Sigmoid colon (tissue), 7 donors: ENCODE results near the gene CNTNAP4. TPM values are rescaled to one million over a fixed set of nuclear protein-coding genes. Genes with fewer than 3 reads are reported as not detected.

Experiments used
- DNase-seq: peaks from one replicate; pipeline ENCODE4 v3.0.0-alpha.2; 2019
- H3K27ac ChIP-seq, 4 donors: fragments of 200-600 bp; sonication (generic); one replicate each; pipeline ENCODE4 v1.5.1; 2016 to 2019; ENCODE audit warnings: mild to moderate bottlenecking in 1 of 4
- H3K27me3 ChIP-seq, 3 donors: fragments of 200-600 bp; sonication (generic); one replicate each; pipeline ENCODE4 v1.5.1; 2019; ENCODE audit warnings: mild to moderate bottlenecking in 1 of 3
- H3K36me3 ChIP-seq, 4 donors: fragments of 200-600 bp; sonication (generic); one replicate each; pipeline ENCODE4 v1.5.1; 2016 to 2019
- H3K4me1 ChIP-seq, 4 donors: fragments of 200-600 bp; sonication (generic); one replicate each; pipeline ENCODE4 v1.5.1; 2017 to 2019
- H3K4me3 ChIP-seq, 4 donors: fragments of 200-600 bp; sonication (generic); one replicate each; pipeline ENCODE4 v1.5.1; 2017 to 2019; ENCODE audit warnings: mild to moderate bottlenecking in 2 of 4, moderate library complexity in 1 of 4
- H3K9me3 ChIP-seq, 4 donors: fragments of 200-600 bp in 3 of 4; sonication (generic) in 3 of 4; one replicate each; pipeline versions ENCODE4 v1.5.1 to v1.6.1; 2013 to 2019
- EP300 ChIP-seq, 4 donors: sonication (generic); formaldehyde crosslinking; IDR thresholded peaks; one replicate each; pipeline ENCODE4 v1.6.1; 2017; ENCODE audit warnings: antibody characterized with exemption in 4 of 4
- POLR2A ChIP-seq, 2 donors: fragments of 450-650 bp; IDR thresholded peaks; one replicate each; pipeline ENCODE4 v1.6.1; 2016; ENCODE audit warnings: antibody characterized with exemption in 2 of 2, mild to moderate bottlenecking in 2 of 2, moderate library complexity in 2 of 2
- POLR2AphosphoS5 ChIP-seq, 4 donors: sonication (generic); formaldehyde crosslinking; IDR thresholded peaks; one replicate each; pipeline ENCODE4 v1.6.1; 2017; ENCODE audit warnings: antibody characterized with exemption in 4 of 4
- WGBS, 2 donors: extraction: QIAGEN DNeasy Blood & Tissue Kit; methylation state at CpG; one replicate each; pipeline ENCODE4 v1.1.7; 2013; 5-methylcytosine and 5-hydroxymethylcytosine counted together
- intact Hi-C: fragments of 100-400 bp; cut with DNase I; formaldehyde crosslinking; loops from one replicate; pipeline ENCODE4 v1.15.1; 2023
- polyA plus RNA-seq, 3 donors: library from polyadenylated mRNA; stranded (reverse); fragments of 200-250 nt; gene quantifications; one replicate each; pipeline ENCODE4 v1.2.3, GENCODE V29; 2013
- total RNA-seq, 4 donors: library from RNA; depleted of rRNA; stranded (reverse); fragments of >200 nt; gene quantifications; one replicate each; pipeline ENCODE4 v1.1.0, GENCODE V29; 2016
- TF ChIP-seq, protein P1 (sequence below), 4 experiments: fragments of 450-650 bp in 3 of 4; fragments of 200-600 bp in 1 of 4; IDR thresholded peaks; one replicate each; pipeline ENCODE4 v1.5.1; 2016 to 2019; ENCODE audit warnings: antibody characterized with exemption in 4 of 4, mild to moderate bottlenecking in 3 of 4, moderate library complexity in 2 of 4
- donor health status: healthy with polysubstance abuse.
- donor health status: Bipolar disorder and iron deficiency.
- donor health status: healthy.

CNTNAP4 gene
- total and polyA plus RNA-seq, 7 donors = under 0.01 to 1.4 (median 0.22) TPM; not detected in 1

DNA sequence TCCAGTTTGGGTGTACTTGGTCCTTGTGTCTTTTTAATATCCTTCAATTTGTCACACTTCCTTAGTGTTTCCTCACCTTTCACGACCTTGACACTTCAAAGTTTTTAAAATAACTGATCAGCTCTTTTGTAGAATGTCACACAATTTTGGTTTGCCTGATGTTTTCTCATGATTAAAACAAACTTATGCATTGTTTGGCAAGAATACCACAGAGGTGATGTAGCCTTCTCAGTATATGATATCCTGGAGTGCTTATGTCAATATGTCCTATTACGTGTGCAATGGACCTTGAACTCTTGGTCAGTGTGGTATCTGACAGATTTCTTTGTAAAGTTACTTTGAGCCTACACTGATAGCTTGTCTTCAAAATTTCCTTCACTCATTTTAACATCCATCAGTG is 297.4 kb downstream of the CNTNAP4 start:
- no peaks in the 10 kb centered on the region for H3K27me3 ChIP-seq
- H3K36me3 ChIP-seq = no peaks in the 10 kb centered on the region
- no peak for DNase-seq
- no peaks in the 10 kb centered on the region for H3K4me1 ChIP-seq
- TF ChIP-seq EP300 (IDR thresholded peaks at IDR 0.05) (no peak), POLR2A (IDR thresholded peaks at IDR 0.05) (no peak), POLR2AphosphoS5 (IDR thresholded peaks at IDR 0.05) (no peak)
- TF ChIP-seq, protein P1, sequence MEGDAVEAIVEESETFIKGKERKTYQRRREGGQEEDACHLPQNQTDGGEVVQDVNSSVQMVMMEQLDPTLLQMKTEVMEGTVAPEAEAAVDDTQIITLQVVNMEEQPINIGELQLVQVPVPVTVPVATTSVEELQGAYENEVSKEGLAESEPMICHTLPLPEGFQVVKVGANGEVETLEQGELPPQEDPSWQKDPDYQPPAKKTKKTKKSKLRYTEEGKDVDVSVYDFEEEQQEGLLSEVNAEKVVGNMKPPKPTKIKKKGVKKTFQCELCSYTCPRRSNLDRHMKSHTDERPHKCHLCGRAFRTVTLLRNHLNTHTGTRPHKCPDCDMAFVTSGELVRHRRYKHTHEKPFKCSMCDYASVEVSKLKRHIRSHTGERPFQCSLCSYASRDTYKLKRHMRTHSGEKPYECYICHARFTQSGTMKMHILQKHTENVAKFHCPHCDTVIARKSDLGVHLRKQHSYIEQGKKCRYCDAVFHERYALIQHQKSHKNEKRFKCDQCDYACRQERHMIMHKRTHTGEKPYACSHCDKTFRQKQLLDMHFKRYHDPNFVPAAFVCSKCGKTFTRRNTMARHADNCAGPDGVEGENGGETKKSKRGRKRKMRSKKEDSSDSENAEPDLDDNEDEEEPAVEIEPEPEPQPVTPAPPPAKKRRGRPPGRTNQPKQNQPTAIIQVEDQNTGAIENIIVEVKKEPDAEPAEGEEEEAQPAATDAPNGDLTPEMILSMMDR (IDR thresholded peaks at IDR 0.05) = no peak
- intact Hi-C loops = no loop called here
- H3K27ac ChIP-seq = no peak overlapping the region
- no peak overlapping the region for H3K4me3 ChIP-seq
- no peaks in the 10 kb centered on the region for H3K9me3 ChIP-seq
- WGBS, 2 donors = 16 to 58% methylated on average over 2 of the region's 2 CpGs

DNA sequence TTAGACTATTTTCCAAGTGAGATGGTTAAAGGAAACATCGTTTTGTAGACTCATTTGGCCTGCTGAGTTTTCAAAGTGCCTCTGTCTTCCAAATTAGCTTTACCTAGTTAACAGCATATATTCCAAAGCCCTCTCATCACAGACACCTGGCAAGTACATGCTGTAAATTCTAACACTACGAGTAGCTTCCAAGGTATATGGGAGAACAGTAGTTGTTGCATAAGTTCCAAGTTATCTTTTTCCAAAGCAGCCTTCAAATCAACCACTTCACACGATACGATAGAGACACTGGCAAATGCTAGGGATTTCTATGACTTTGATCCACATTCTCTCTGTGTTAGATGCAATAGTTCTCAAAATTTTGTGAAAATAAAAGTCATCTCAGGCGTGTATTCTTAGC is 299.3 kb downstream of the CNTNAP4 start:
- Histone ChIP-seq H3K9me3 (no peaks in the 10 kb centered on the region), H3K36me3 (no peaks in the 10 kb centered on the region), H3K4me1 (no peaks in the 10 kb centered on the region), H3K27me3 (no peaks in the 10 kb centered on the region), H3K4me3 (no peak overlapping the region), H3K27ac (no peak overlapping the region)
- intact Hi-C loops = no loop called here
- WGBS, 2 donors = 53 to 62% methylated on average over 5 of the region's 5 CpGs
- TF ChIP-seq EP300 (IDR thresholded peaks at IDR 0.05) (no peak), POLR2A (IDR thresholded peaks at IDR 0.05) (no peak), POLR2AphosphoS5 (IDR thresholded peaks at IDR 0.05) (no peak)
- TF ChIP-seq, protein P1 (IDR thresholded peaks at IDR 0.05) = no peak
- no peak for DNase-seq

DNA sequence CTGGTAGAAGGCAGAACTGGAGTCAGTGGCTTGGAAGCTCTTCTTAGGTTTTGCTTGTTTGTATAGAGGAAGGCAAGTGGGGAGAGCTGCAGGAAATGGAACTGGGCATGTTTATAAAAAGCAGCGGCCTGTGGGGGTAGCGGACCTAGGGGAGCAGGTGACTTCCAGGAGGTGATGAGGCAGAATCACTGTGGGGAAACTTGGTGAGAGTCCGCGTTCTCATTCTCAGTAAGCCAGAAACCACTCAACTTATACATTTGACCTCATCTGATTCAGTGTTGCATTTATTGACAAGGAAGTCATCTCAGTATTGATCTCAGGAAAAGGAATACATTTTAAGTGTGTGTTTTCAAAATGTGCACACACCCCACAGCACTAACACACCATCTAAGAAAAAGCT is 299.8 kb downstream of the CNTNAP4 start:
- WGBS, 2 donors = 42 to 82% methylated on average over 4 of the region's 4 CpGs
- H3K4me3 ChIP-seq = no peak overlapping the region
- H3K9me3 ChIP-seq = no peaks in the 10 kb centered on the region
- H3K4me1 ChIP-seq = no peaks in the 10 kb centered on the region
- H3K27me3 ChIP-seq = no peaks in the 10 kb centered on the region
- DNase-seq = no peak
- TF ChIP-seq POLR2AphosphoS5 (IDR thresholded peaks at IDR 0.05) (no peak), EP300 (IDR thresholded peaks at IDR 0.05) (no peak), POLR2A (IDR thresholded peaks at IDR 0.05) (no peak)
- TF ChIP-seq, protein P1 (IDR thresholded peaks at IDR 0.05) = no peak
- no peak overlapping the region for H3K27ac ChIP-seq
- intact Hi-C loops = no loop called here
- H3K36me3 ChIP-seq = no peaks in the 10 kb centered on the region

DNA sequence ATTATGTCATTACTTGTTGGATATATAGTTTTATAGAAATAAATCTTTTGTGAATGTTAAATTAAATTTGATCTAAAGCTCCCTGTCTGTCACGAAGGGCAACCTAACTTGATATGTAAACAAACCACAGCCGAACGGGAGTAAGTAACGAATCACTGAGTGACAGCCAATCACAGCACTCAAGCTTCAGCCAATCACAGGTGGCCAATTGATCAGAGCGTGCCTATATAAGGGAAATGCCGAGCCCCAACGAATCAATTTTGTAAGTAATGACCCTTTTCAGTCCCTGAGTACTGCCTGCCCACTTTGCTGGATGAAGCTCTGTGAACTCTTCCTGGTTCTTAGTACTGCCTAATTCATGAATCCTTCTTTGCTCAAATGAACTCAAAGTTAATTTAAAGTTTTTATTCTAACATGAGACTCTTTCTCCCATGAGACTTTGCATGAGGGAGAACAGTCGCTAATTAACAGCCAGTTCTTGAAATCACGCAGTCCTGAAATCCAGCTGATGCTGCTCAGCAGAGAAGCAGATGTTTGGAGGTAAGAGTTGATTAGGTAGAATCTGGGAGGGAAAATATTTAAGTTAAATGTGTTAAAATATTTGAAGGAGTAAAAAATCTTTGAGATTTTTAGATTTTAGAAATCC is 302.2 kb downstream of the CNTNAP4 start:
- WGBS, 2 donors = 90 to 94% methylated on average over 9 of the region's 9 CpGs
- Histone ChIP-seq H3K4me1 (no peaks in the 10 kb centered on the region), H3K9me3 (no peaks in the 10 kb centered on the region), H3K4me3 (no peak overlapping the region), H3K27ac (no peak overlapping the region), H3K27me3 (no peaks in the 10 kb centered on the region), H3K36me3 (no peaks in the 10 kb centered on the region)
- intact Hi-C loops = no loop called here
- no peak for DNase-seq
- TF ChIP-seq, protein P1 (IDR thresholded peaks at IDR 0.05) = no peak
- no peak for TF ChIP-seq POLR2A (IDR thresholded peaks at IDR 0.05)
- no peak for TF ChIP-seq POLR2AphosphoS5 (IDR thresholded peaks at IDR 0.05)
- no peak for TF ChIP-seq EP300 (IDR thresholded peaks at IDR 0.05)

DNA sequence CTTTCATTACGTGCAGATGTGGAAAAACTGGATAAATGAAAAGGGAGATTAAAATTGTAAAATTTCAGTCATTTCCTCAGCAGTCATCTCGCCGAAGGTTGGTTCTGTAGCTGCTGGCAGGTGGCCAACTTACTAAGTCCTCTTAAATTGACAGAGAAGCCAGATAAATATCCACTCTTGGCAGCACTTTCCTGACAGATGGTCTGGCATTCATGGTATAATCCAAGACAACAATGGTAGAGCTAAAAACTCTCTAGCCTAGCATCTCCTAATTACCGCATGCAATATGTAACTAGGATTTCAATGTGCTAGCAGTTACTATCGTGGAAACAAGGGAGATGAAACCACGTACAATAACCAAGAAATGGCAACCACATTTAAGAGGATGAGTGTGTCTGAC is 306.3 kb downstream of the CNTNAP4 start:
- no peaks in the 10 kb centered on the region for H3K9me3 ChIP-seq
- no peak for DNase-seq
- TF ChIP-seq EP300 (IDR thresholded peaks at IDR 0.05) (no peak), POLR2AphosphoS5 (IDR thresholded peaks at IDR 0.05) (no peak), POLR2A (IDR thresholded peaks at IDR 0.05) (no peak)
- TF ChIP-seq, protein P1 (IDR thresholded peaks at IDR 0.05) = no peak
- no peak overlapping the region for H3K27ac ChIP-seq
- no peaks in the 10 kb centered on the region for H3K36me3 ChIP-seq
- H3K4me1 ChIP-seq = no peaks in the 10 kb centered on the region
- WGBS, 2 donors = 40 to 48% methylated on average over 6 of the region's 6 CpGs
- H3K4me3 ChIP-seq = no peak overlapping the region
- intact Hi-C loops = no loop called here
- H3K27me3 ChIP-seq = no peaks in the 10 kb centered on the region
